Subcutaneous abdominal adipose tissue (tissue), 5 donors: ENCODE data around the gene NRP2.

Experiments
- H3K27ac ChIP-seq: one replicate; pipeline ENCODE4 v1.7.0; 2013; ENCODE audit warnings: low read depth, mild to moderate bottlenecking, inconsistent platforms, low read length, moderate library complexity
- H3K27me3 ChIP-seq, 5 donors: one replicate each; pipeline ENCODE4 v1.7.0; 2013; ENCODE audit warnings: low read length in 5 of 5, inconsistent platforms in 1 of 5; ENCODE audit not compliant: control insufficient read depth in 5 of 5, insufficient read depth in 4 of 5
- H3K36me3 ChIP-seq, 5 donors: one replicate each; pipeline ENCODE4 v1.7.0; 2013; ENCODE audit warnings: low read length in 5 of 5; ENCODE audit not compliant: control insufficient read depth in 5 of 5, insufficient read depth in 5 of 5
- H3K4me1 ChIP-seq, 5 donors: one replicate each; pipeline ENCODE4 v1.7.0; 2013; ENCODE audit warnings: low read length in 5 of 5, mild to moderate bottlenecking in 3 of 5, moderate library complexity in 1 of 5; ENCODE audit not compliant: control insufficient read depth in 5 of 5, insufficient read depth in 5 of 5
- H3K4me3 ChIP-seq, 5 donors: one replicate each; pipeline ENCODE4 v1.7.0; 2013; ENCODE audit warnings: low read length in 5 of 5, low read depth in 1 of 5
- H3K9ac ChIP-seq, 5 donors: one replicate each; pipeline ENCODE4 v1.7.0; 2013; ENCODE audit warnings: low read length in 5 of 5, mild to moderate bottlenecking in 4 of 5, moderate library complexity in 3 of 5
- H3K9me3 ChIP-seq, 5 donors: one replicate each; pipeline ENCODE4 v1.7.0; 2013; ENCODE audit warnings: low read length in 5 of 5; ENCODE audit not compliant: control insufficient read depth in 5 of 5
- donor health status: healthy.
- donor health status: healthy.
- donor health status: healthy.
- donor health status: healthy.
- donor health status: healthy.

Gene NRP2

DNA sequence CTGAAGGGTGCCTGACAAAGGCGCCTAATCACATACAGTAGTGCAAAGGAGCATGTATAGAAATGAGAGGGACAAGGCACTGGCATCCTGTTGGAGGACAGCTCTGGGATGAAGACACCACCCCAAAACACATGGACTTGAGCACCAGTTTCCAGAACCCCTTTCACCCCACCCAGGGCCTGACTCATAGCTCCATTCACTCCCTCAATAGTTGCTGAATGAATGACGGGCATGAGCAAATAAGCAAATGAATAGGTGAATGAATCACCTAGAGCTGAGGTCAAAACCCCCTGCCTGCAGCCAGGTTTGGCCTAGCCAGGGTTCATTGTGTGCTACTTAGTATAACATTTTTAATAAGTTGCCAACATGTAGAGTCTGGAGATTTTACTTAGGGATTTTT, 66.3 kb downstream of the NRP2 start:
- H3K4me1 ChIP-seq = peaks cover 0 to 23% (median 20%) of the 10 kb centered on the region in 5 donors

DNA sequence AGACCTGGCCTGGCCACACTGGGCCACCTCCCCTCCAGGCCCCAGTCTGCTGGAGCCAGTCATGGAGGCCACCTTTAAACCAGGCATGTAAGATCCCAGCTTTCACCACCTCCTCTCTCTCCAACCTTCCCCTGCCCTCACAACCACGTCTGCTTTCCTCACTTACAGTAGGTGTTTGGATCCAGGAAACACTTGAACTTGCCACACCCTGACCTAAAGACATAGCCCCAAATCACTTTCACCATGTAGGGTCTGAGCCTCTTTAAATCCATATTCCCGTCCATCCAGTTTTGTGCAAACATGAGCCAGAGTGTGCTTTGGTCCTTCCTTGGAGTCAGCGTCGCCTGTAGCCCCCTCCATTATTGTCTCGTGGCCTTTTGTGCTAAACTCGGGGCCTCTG, 66.8 kb downstream of the NRP2 start:
- Histone ChIP-seq H3K9ac (no peak overlapping the region), H3K27me3 (no peaks in the 10 kb centered on the region), H3K4me1 (peaks cover 2 to 27% (median 22%) of the 10 kb centered on the region in 5 donors), H3K36me3 (peaks cover 8 to 92% (median 78%) of the 10 kb centered on the region in 5 donors), H3K9me3 (no peaks in the 10 kb centered on the region), H3K27ac (no peak overlapping the region), H3K4me3 (no peak overlapping the region)

More for the DNA sequence above, 66.3 kb downstream of the NRP2 start:
- Histone ChIP-seq H3K27ac (no peak overlapping the region), H3K4me3 (no peak overlapping the region), H3K27me3 (no peaks in the 10 kb centered on the region), H3K9me3 (no peaks in the 10 kb centered on the region), H3K36me3 (peaks cover 8 to 93% (median 81%) of the 10 kb centered on the region in 5 donors), H3K9ac (no peak overlapping the region)

DNA sequence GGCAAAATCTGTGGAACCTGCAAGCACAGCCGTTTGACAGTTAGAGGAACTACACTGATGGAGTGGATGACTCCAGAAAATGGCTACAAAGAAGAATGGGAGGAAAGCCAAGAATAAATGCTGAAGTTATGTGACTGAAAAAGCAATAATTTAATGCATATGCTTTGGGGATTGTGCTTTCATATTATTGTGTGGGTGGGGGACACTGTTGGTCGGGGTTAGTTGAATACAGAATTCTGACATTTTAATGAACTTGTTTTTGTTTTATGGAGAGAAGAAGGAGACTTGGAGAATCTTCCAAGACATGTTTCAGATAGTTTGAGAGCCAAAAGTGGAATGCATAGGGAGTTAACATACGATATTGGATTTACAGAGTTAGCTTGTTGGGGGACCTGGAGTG, 68.5 kb downstream of the NRP2 start:
- Histone ChIP-seq H3K27ac (no peak overlapping the region), H3K4me1 (peaks cover 0 to 44% (median 38%) of the 10 kb centered on the region in 5 donors), H3K36me3 (peaks cover 8 to 83% (median 61%) of the 10 kb centered on the region in 5 donors)

DNA sequence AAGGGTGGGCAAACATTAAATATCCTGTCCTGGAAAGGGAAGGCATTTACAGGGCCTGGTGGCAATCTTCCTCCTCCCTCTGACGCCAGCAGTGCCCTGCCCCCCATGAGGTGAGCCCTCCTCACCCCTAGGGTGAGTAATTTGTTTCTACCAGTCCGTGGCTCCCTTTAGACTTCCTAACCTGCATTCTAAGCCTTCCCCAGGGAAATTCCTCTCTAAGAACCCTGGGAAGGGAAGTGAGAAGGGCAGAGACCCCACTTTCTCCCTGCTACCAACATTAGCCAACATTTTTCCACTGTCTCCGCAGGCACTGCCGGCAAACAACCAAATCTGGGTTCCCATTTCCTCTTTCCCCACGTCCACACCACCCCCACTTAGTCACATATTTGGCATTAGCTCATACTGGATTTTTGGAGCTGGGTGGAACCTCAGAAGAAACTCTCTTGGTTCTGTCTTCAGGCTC, 69.3 kb downstream of the NRP2 start:
- H3K9ac ChIP-seq = peak overlapping the region in 1 of 5 donors; percentile 17
- H3K4me3 ChIP-seq = no peak overlapping the region
- H3K27me3 ChIP-seq = no peaks in the 10 kb centered on the region
- peaks cover 0 to 49% (median 45%) of the 10 kb centered on the region in 5 donors for H3K4me1 ChIP-seq
- H3K27ac ChIP-seq = no peak overlapping the region
- H3K36me3 ChIP-seq = peaks cover 8 to 75% (median 53%) of the 10 kb centered on the region in 5 donors
- no peaks in the 10 kb centered on the region for H3K9me3 ChIP-seq

More for the DNA sequence above, 68.5 kb downstream of the NRP2 start:
- H3K9ac ChIP-seq = no peak overlapping the region
- no peaks in the 10 kb centered on the region for H3K9me3 ChIP-seq
- H3K27me3 ChIP-seq = no peaks in the 10 kb centered on the region
- no peak overlapping the region for H3K4me3 ChIP-seq

DNA sequence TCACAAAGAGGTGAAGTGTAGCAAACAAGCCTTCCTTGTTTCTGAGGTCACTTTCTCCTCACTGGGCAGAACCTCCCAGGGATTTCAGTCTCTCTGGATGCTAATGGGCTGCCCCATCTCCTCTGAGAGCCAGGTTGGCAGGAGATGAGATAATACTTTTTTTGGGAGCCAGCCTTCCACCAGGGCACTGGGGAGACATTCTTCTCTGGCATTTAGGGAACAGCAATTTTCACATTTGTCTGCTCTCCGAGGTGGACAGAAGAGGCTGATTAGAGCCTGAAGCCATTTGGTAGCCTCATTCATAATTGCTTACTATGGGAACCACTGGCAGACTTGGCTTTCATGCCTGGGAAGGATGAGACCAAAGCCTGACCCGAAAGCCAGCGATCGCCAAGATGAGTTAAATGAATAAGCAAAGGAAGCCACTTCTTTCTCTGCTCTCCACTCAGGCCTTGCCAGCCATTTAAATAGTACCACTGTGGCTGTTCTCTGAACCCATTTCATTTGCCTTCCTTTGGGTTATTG, 70.1 kb downstream of the NRP2 start:
- peaks cover 7 to 72% (median 45%) of the 10 kb centered on the region in 5 donors for H3K36me3 ChIP-seq
- H3K4me1 ChIP-seq = peaks cover 0 to 52% (median 46%) of the 10 kb centered on the region in 5 donors
- H3K27ac ChIP-seq = no peak overlapping the region

DNA sequence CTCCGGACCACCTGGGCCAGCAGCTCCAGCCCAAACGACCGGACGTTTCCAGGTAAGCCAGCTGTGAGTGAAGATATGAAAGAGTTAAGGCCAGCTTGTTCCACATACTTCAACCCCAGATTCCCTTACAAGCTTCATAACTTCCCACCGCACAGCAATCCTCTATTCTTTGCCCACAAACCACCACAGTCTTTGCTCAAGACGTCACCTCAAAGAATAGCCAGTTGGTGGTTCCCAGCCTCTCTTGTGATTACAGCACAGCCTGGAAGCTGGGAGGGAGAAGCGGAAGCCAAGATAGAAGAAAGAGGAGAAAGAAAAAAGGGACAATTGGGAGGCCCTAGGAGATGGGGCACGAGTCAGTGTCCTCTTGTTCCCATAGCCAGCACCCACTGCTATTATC, 70.6 kb downstream of the NRP2 start:
- H3K36me3 ChIP-seq = peaks cover 6 to 70% (median 39%) of the 10 kb centered on the region in 5 donors
- no peak overlapping the region for H3K9ac ChIP-seq
- H3K27me3 ChIP-seq = no peaks in the 10 kb centered on the region
- H3K4me1 ChIP-seq = peaks cover 0 to 52% (median 46%) of the 10 kb centered on the region in 5 donors
- H3K4me3 ChIP-seq = no peak overlapping the region
- no peaks in the 10 kb centered on the region for H3K9me3 ChIP-seq
- no peak overlapping the region for H3K27ac ChIP-seq

More for the DNA sequence above, 70.1 kb downstream of the NRP2 start:
- Histone ChIP-seq H3K27me3 (no peaks in the 10 kb centered on the region), H3K9ac (no peak overlapping the region), H3K9me3 (no peaks in the 10 kb centered on the region), H3K4me3 (no peak overlapping the region)

DNA sequence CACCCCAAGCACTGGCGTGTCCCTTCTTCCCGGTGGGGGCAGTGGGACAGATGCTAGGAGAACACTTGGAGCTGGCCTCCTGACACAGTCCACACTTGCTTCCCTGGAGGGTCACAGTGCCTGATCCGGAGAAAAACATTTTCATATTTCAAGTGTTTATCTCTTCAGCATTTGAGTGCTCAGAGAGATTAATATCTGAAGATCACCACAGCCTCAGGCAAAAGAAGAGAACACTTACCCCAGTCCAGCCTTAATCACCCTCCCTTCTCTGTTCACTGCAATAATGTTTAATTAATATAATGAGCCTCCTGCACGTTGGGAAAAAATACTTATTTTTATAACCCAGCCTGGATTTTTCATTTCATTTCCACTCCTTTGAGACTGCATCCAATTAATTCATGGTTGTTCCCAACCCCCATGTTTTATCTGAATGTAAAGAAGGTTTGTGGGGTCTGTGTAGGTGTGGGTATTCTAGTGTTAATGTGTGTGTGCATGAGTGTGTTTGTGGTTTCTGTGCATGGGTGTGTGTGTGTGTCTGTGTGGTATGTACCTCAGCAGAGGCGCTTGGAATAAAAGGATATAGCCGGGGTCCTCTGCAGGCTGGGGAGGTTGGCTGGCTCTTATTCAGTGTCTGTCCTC, 72.1 kb downstream of the NRP2 start:
- no peaks in the 10 kb centered on the region for H3K9me3 ChIP-seq
- H3K27ac ChIP-seq = peak overlapping the region; percentile 75
- H3K4me3 ChIP-seq = no peak overlapping the region
- H3K9ac ChIP-seq = peak overlapping the region in 3 of 5 donors; percentile 2 to 29 (median 9)
- peaks cover 4 to 66% (median 28%) of the 10 kb centered on the region in 5 donors for H3K36me3 ChIP-seq
- H3K4me1 ChIP-seq = peaks cover 0 to 59% (median 52%) of the 10 kb centered on the region in 5 donors
- H3K27me3 ChIP-seq = no peaks in the 10 kb centered on the region

DNA sequence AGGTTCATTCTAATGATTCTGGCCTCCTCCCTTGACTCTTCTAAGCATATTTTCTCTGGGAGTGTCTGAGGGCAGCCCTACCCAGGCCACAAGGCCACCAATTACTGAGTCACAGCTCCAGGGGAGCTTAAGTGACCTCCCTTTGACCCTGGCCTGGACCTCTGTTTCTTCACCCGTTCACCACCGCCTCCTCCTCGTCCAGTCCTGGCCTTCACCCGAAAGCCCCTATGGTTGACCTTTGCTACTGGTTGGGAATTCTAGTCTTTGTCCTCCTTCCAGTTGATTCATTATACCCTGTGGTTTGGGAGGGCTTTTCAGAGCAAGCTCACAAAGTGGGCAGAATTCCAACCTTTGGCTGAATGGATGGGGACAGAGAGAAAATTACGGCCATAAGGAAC, 72.6 kb downstream of the NRP2 start:
- Histone ChIP-seq H3K4me3 (no peak overlapping the region), H3K27ac (peak overlapping the region; percentile 75), H3K36me3 (peaks cover 6 to 65% (median 25%) of the 10 kb centered on the region in 5 donors), H3K27me3 (no peaks in the 10 kb centered on the region), H3K4me1 (peaks cover 0 to 59% (median 52%) of the 10 kb centered on the region in 5 donors), H3K9me3 (no peaks in the 10 kb centered on the region), H3K9ac (peak overlapping the region in 2 of 5 donors; percentile 2 to 9)

DNA sequence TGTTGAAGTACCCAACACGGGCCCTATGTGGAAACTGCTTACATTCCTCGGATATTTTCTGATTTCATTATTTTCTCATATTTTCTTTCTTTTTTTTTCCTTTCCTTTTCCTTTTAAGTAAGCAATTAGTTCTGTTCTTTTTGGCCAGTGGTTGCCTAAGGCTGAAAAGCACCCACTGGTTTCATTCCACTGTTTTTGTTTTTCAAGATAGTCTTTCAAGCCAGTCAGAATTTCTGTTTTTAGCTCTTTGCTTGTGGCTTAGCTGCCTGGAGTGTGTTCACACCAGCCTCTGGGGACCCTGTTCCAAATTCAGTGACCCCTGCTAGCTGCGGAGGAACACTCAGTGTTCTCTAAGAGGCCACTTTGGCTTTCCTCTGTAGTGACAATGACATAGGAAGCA, 73.6 kb downstream of the NRP2 start:
- Histone ChIP-seq H3K27ac (peak overlapping the region; percentile 75), H3K36me3 (peaks cover 3 to 67% (median 23%) of the 10 kb centered on the region in 5 donors)

DNA sequence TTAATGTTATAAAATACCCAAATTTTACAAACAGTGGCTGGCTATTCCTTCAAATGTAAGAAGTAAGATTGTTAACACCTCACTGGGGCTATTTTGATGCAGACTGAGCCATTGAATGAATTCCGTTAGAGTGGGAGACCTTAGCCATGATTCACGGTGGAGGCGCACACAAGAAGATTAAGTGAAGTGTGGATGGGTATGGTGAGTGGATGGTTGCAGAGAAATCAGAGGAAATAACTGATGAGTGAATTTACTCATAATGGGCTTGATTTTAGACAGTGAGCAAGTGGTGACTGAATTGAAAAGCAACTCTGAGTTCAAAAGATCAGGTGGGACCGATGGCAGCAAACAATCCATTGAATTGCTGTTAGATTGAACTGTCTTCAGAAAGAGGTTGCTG, 75.0 kb downstream of the NRP2 start:
- Histone ChIP-seq H3K36me3 (peaks cover 3 to 72% (median 26%) of the 10 kb centered on the region in 5 donors), H3K4me3 (no peak overlapping the region), H3K27me3 (no peaks in the 10 kb centered on the region), H3K9ac (no peak overlapping the region), H3K27ac (no peak overlapping the region), H3K4me1 (peaks cover 0 to 48% (median 42%) of the 10 kb centered on the region in 5 donors), H3K9me3 (no peaks in the 10 kb centered on the region)

More for the DNA sequence above, 73.6 kb downstream of the NRP2 start:
- H3K4me1 ChIP-seq = peaks cover 0 to 59% (median 52%) of the 10 kb centered on the region in 5 donors
- H3K27me3 ChIP-seq = no peaks in the 10 kb centered on the region
- peak overlapping the region in 1 of 5 donors; percentile 61 for H3K9ac ChIP-seq
- no peak overlapping the region for H3K4me3 ChIP-seq
- H3K9me3 ChIP-seq = no peaks in the 10 kb centered on the region
